Testis (tissue), 2 donors: ENCODE results near the gene WNT11.

Experiments used
- CTCF ChIP-seq, 3 experiments: fragments of 450-650 bp in 2 of 3; fragments of 200-600 bp in 1 of 3; sonication (generic) in 1 of 3; IDR thresholded peaks; one replicate each; pipeline ENCODE4 v1.5.1; 2016 to 2019; ENCODE audit warnings: antibody characterized with exemption in 3 of 3, mild to moderate bottlenecking in 2 of 3, moderate library complexity in 1 of 3
- POLR2A ChIP-seq: fragments of 450-650 bp; IDR thresholded peaks from one replicate; pipeline ENCODE4 v1.6.1; 2017; ENCODE audit warnings: antibody characterized with exemption, mild to moderate bottlenecking, moderate library complexity

GRCh38 chr11:76248210-76248609 is 41.9 kb upstream of the WNT11 start:
- TF ChIP-seq CTCF (IDR thresholded peaks at IDR 0.05) (peak in 1 of 3 experiments; percentile 13), POLR2A (no peak)
